Right lobe of liver (tissue), 4 donors: ENCODE results near the gene PSKH1.

Experiments
- CTCF ChIP-seq, 4 donors: fragments of 200-600 bp in 3 of 4; fragments of 450-650 bp in 1 of 4; IDR thresholded peaks; one replicate each; pipeline versions ENCODE4 v1.5.1 to v1.8.0; 2016 to 2022; ENCODE audit warnings: antibody characterized with exemption in 4 of 4, mild to moderate bottlenecking in 2 of 4
- POLR2A ChIP-seq: fragments of 450-650 bp; IDR thresholded peaks from one replicate; pipeline ENCODE4 v1.6.1; 2017; ENCODE audit warnings: antibody characterized with exemption, mild to moderate bottlenecking
- donor health status: DM: no; HTN: no; CAD: no.
- donor health status: DM: no; HTN: no; CAD: no.
- donor health status: DM: no; HTN: yes; CAD: no.

- TF ChIP-seq POLR2A: no peak
- no peak for TF ChIP-seq CTCF (IDR thresholded peaks at IDR 0.05)
These were observed 16.1 kb downstream of the PSKH1 start for GRCh38 chr16:67909056-67909742.
